Activated CD4-positive, alpha-beta T cell treated with anti-CD3 and anti-CD28 coated beads, Interleukin-2, amount 50 U/mL, for 24 hours (primary cell): ENCODE measurements around the gene AQP3.
"Not testable (repeated sequence)": the region's sequence is repeated elsewhere in the genome, so short reads cannot be mapped to it uniquely, and the experiment has no call there.

ENCODE experiments used
- DNase-seq, 2 donors: peaks; one replicate each; pipeline ENCODE4 v3.0.0-alpha.2; 2020; ENCODE audit warnings: low read depth in 1 of 2, low spot score in 1 of 2

The AQP3 gene

GRCh38 chr9:33415501-33416038, 31.8 kb downstream of the AQP3 start:
- DNase-seq: peak; percentile 69 to 77

- no peak for DNase-seq
Measured at GRCh38 chr9:33414889-33415500, 32.4 kb downstream of the AQP3 start.

- DNase-seq: no peak
Measured at GRCh38 chr9:33414268-33414667, 33.1 kb downstream of the AQP3 start.

GRCh38 chr9:33408087-33408486, 39.3 kb downstream of the AQP3 start:
- no peak for DNase-seq

GRCh38 chr9:33407061-33407460, 40.3 kb downstream of the AQP3 start:
- DNase-seq: no peak

GRCh38 chr9:33404788-33405362, 42.5 kb downstream of the AQP3 start:
- no peak for DNase-seq

GRCh38 chr9:33403941-33404787, 43.2 kb downstream of the AQP3 start:
- no peak for DNase-seq

- not testable (repeated sequence) for DNase-seq
Measured at GRCh38 chr9:33402371-33402770, 45.0 kb downstream of the AQP3 start, which contains the start of gene AQP7. TSS of gene AQP7 (minus strand) at chr9:33402568. CDS start at chr9:33401262, 1,306 bp downstream.

GRCh38 chr9:33401809-33402208, 45.6 kb downstream of the AQP3 start:
- DNase-seq: not testable (repeated sequence)

- DNase-seq: not testable (repeated sequence)
Measured at GRCh38 chr9:33399047-33399446, 48.3 kb downstream of the AQP3 start.

GRCh38 chr9:33397801-33398200, 49.6 kb downstream of the AQP3 start:
- not testable (repeated sequence) for DNase-seq

- DNase-seq: not testable (repeated sequence)
Measured at GRCh38 chr9:33395159-33395879, 52.1 kb downstream of the AQP3 start.

- DNase-seq: not testable (repeated sequence)
Measured at GRCh38 chr9:33393986-33394385, 53.4 kb downstream of the AQP3 start.

- DNase-seq: no peak
Measured at GRCh38 chr9:33393581-33393980, 53.8 kb downstream of the AQP3 start.

- not testable (repeated sequence) for DNase-seq
Measured at GRCh38 chr9:33392591-33393021, 54.8 kb downstream of the AQP3 start.
